NCI-H526 (cell line): ENCODE measurements around the gene AQP4.
A peak's percentile ranks its signal among the peaks of the same experiment; 100 is the strongest.

ENCODE experiments used
- DNase-seq, 2 experiments: peaks; one replicate each; lab custom pipeline; 2025; lab: John Stamatoyannopoulos, UW

Gene AQP4

GRCh38 chr18:26840965-26841364, 24.5 kb downstream of the AQP4 start:
- peak in 1 of 2 experiments; percentile 1 for DNase-seq

GRCh38 chr18:26839609-26840008, 25.9 kb downstream of the AQP4 start:
- no peak for DNase-seq

GRCh38 chr18:26832302-26832701, 33.2 kb downstream of the AQP4 start:
- no peak for DNase-seq

GRCh38 chr18:26827581-26827980, 37.9 kb downstream of the AQP4 start:
- no peak for DNase-seq

GRCh38 chr18:26826656-26827235, 38.8 kb downstream of the AQP4 start:
- no peak for DNase-seq

- no peak for DNase-seq
These were observed 44.3 kb downstream of the AQP4 start for GRCh38 chr18:26821181-26821580.

GRCh38 chr18:26819046-26819445, 46.5 kb downstream of the AQP4 start:
- no peak for DNase-seq

GRCh38 chr18:26818461-26818860, 47.0 kb downstream of the AQP4 start:
- no peak for DNase-seq

GRCh38 chr18:26813043-26813442, 52.5 kb downstream of the AQP4 start:
- DNase-seq = peak; percentile 50 to 65

GRCh38 chr18:26812462-26812861, 53.0 kb downstream of the AQP4 start:
- DNase-seq = no peak

- no peak for DNase-seq
These were observed 56.2 kb downstream of the AQP4 start for GRCh38 chr18:26809346-26809745.

GRCh38 chr18:26806224-26806623, 59.3 kb downstream of the AQP4 start:
- DNase-seq = no peak

- peak in 1 of 2 experiments; percentile 38 for DNase-seq
These were observed 61.0 kb downstream of the AQP4 start for GRCh38 chr18:26804519-26804918.

- peak in 1 of 2 experiments; percentile 34 for DNase-seq
These were observed 61.9 kb downstream of the AQP4 start for GRCh38 chr18:26803643-26804042.

- DNase-seq = no peak
These were observed 62.9 kb downstream of the AQP4 start for GRCh38 chr18:26802330-26803200.
